ENCODE results near the gene CNIH1.

Gene CNIH1

DNA sequence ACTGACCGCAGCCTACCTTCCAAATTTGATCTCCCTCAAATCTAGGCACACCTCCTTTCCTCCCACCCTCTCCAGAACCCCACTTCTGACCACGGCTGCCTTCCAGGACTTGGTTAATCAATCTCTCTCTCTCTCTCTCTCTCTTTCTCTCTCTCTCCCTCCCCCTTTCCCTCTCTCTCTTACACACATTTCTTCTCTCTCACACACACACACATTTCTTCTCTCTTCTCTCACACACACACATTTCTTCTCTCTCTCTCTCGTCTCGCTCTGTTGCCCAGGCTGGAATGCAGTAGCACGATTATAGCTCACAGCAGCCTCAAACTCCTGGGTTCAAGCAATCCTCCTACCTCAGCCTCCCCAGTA, 48.1 kb upstream of the CNIH1 start:
- TF ChIP-seq, protein P1, sequence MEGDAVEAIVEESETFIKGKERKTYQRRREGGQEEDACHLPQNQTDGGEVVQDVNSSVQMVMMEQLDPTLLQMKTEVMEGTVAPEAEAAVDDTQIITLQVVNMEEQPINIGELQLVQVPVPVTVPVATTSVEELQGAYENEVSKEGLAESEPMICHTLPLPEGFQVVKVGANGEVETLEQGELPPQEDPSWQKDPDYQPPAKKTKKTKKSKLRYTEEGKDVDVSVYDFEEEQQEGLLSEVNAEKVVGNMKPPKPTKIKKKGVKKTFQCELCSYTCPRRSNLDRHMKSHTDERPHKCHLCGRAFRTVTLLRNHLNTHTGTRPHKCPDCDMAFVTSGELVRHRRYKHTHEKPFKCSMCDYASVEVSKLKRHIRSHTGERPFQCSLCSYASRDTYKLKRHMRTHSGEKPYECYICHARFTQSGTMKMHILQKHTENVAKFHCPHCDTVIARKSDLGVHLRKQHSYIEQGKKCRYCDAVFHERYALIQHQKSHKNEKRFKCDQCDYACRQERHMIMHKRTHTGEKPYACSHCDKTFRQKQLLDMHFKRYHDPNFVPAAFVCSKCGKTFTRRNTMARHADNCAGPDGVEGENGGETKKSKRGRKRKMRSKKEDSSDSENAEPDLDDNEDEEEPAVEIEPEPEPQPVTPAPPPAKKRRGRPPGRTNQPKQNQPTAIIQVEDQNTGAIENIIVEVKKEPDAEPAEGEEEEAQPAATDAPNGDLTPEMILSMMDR (IDR thresholded peaks at IDR 0.05; ENCODE audit: low read depth, low read length, poor library complexity, severe bottlenecking): no peak
- no peak for TF ChIP-seq EZH2phosphoT487 (IDR thresholded peaks at IDR 0.05; ENCODE audit: borderline replicate concordance, low read length)
- H3K4me2 ChIP-seq (ENCODE audit: low read length): peak overlapping the region; percentile 88
- no peaks in the 10 kb centered on the region for H3K27me3 ChIP-seq (ENCODE audit: control insufficient read depth, low read length)
- peaks cover 46% of the 10 kb centered on the region for H3K4me1 ChIP-seq (ENCODE audit: control insufficient read depth, low read length)
- peak overlapping the region; percentile 98 for H3K4me3 ChIP-seq (ENCODE audit: low read length)
- peaks cover 58% of the 10 kb centered on the region for H3K79me2 ChIP-seq (ENCODE audit: control insufficient read depth, low read length)
- no peaks in the 10 kb centered on the region for H3K9me2 ChIP-seq (replicated peaks; ENCODE audit: control insufficient read depth, low read length)
- H4K20me1 ChIP-seq (ENCODE audit: control insufficient read depth, insufficient read depth, low read depth, low read length): no peaks in the 10 kb centered on the region
- H3K36me3 ChIP-seq (ENCODE audit: control insufficient read depth, low read length): peaks cover 13% of the 10 kb centered on the region
- H3F3A ChIP-seq (ENCODE audit: control insufficient read depth, insufficient read depth): peaks cover 15% of the 10 kb centered on the region
- H3K27ac ChIP-seq (ENCODE audit: low read depth, low read length): peak overlapping the region; percentile 48
- no peaks in the 10 kb centered on the region for H3K9me3 ChIP-seq (ENCODE audit: control insufficient read depth, insufficient read depth, low read length)

DNA sequence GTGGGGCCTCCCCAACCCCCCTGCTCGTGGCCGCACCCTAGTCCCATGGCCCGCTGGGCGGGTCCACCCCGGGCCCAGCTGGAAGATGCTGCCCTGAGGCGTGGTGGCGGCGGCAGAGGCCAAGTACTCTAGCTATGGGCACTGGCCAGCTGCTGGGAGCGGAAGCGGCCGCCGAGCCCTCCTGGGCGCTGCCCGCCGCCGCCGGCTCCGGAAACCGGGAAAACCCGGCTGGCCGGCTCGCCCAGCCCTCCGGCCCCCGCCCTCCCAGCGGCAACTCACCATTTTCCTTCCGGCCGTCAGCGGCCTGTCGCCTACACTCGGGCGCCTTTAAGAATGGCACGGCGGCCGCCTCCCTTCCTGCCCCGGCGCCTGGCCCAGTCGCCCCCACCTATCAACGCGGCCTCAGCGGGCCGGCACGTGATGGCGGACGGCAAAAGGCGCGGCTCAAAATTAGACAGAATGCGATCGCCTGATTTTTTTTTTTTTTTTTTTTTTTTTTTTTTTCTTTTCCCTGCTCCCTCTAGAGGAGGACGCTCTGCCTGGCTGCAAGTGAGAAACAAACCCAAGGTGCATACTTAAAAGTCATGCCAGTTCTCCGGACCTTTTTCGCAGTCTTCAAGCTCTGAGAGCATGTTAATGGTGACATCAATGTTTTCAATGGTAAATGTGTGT, 47.6 kb upstream of the CNIH1 start, which contains the start of gene GMFB:
Gene GMFB, minus strand, starts transcription at position 335 of the 672 bp plus-strand sequence. Its CDS starts 53 bp downstream, at position 282.
- Histone ChIP-seq H4K20me1 (ENCODE audit: control insufficient read depth, insufficient read depth, low read depth, low read length) (no peaks in the 10 kb centered on the region), H3K9me2 (replicated peaks; ENCODE audit: control insufficient read depth, low read length) (no peaks in the 10 kb centered on the region), H3K36me3 (ENCODE audit: control insufficient read depth, low read length) (peaks cover 14% of the 10 kb centered on the region), H3K79me2 (ENCODE audit: control insufficient read depth, low read length) (peaks cover 63% of the 10 kb centered on the region), H3K27ac (ENCODE audit: low read depth, low read length) (peak within 1 kb of the TSS; percentile 69), H3K4me2 (ENCODE audit: low read length) (peak within 1 kb of the TSS; percentile 88), H3F3A (ENCODE audit: control insufficient read depth, insufficient read depth) (peaks cover 20% of the 10 kb centered on the region), H3K4me3 (ENCODE audit: low read length) (peak within 1 kb of the TSS; percentile 98), H3K9me3 (ENCODE audit: control insufficient read depth, insufficient read depth, low read length) (no peaks in the 10 kb centered on the region), H3K27me3 (ENCODE audit: control insufficient read depth, low read length) (no peaks in the 10 kb centered on the region), H3K4me1 (ENCODE audit: control insufficient read depth, low read length) (peaks cover 50% of the 10 kb centered on the region)
- TF ChIP-seq, protein P1 (IDR thresholded peaks at IDR 0.05; ENCODE audit: low read depth, low read length, poor library complexity, severe bottlenecking): peak; percentile 47
- no peak for TF ChIP-seq EZH2phosphoT487 (IDR thresholded peaks at IDR 0.05; ENCODE audit: borderline replicate concordance, low read length)

- H3K4me3 ChIP-seq (ENCODE audit: low read length): peak overlapping the region; percentile 98
- TF ChIP-seq, protein P1 (IDR thresholded peaks at IDR 0.05; ENCODE audit: low read depth, low read length, poor library complexity, severe bottlenecking): no peak
- no peak for TF ChIP-seq EZH2phosphoT487 (IDR thresholded peaks at IDR 0.05; ENCODE audit: borderline replicate concordance, low read length)
- peak overlapping the region; percentile 69 for H3K27ac ChIP-seq (ENCODE audit: low read depth, low read length)
- H4K20me1 ChIP-seq (ENCODE audit: control insufficient read depth, insufficient read depth, low read depth, low read length): no peaks in the 10 kb centered on the region
- H3F3A ChIP-seq (ENCODE audit: control insufficient read depth, insufficient read depth): peaks cover 24% of the 10 kb centered on the region
- H3K79me2 ChIP-seq (ENCODE audit: control insufficient read depth, low read length): peaks cover 68% of the 10 kb centered on the region
- peaks cover 55% of the 10 kb centered on the region for H3K4me1 ChIP-seq (ENCODE audit: control insufficient read depth, low read length)
- no peaks in the 10 kb centered on the region for H3K9me2 ChIP-seq (replicated peaks; ENCODE audit: control insufficient read depth, low read length)
- H3K36me3 ChIP-seq (ENCODE audit: control insufficient read depth, low read length): peaks cover 16% of the 10 kb centered on the region
- no peaks in the 10 kb centered on the region for H3K9me3 ChIP-seq (ENCODE audit: control insufficient read depth, insufficient read depth, low read length)
- H3K27me3 ChIP-seq (ENCODE audit: control insufficient read depth, low read length): no peaks in the 10 kb centered on the region
- H3K4me2 ChIP-seq (ENCODE audit: low read length): peak overlapping the region; percentile 88
Measured at GRCh38 chr14:54488318-54488645, 47.1 kb upstream of the CNIH1 start.

All from DOHH2 (cell line).